Suprapubic skin (tissue), 4 donors: Measurements from ENCODE around the gene NTHL1.

ENCODE experiments used
- CTCF ChIP-seq, 2 donors: fragments of 200-600 bp in 1 of 2; fragments of 450-650 bp in 1 of 2; sonication (generic) in 1 of 2; IDR thresholded peaks; one replicate each; pipeline ENCODE4 v1.5.1; 2016 to 2019; ENCODE audit warnings: antibody characterized with exemption in 2 of 2, mild to moderate bottlenecking in 1 of 2, moderate library complexity in 1 of 2
- EP300 ChIP-seq: sonication (generic); formaldehyde crosslinking; IDR thresholded peaks from one replicate; pipeline ENCODE4 v1.6.1; 2017; ENCODE audit warnings: antibody characterized with exemption
- POLR2AphosphoS5 ChIP-seq, 3 donors: sonication (generic); formaldehyde crosslinking; IDR thresholded peaks; one replicate each; pipeline ENCODE4 v1.6.1; 2017; ENCODE audit warnings: antibody characterized with exemption in 3 of 3

GRCh38 chr16:2090777-2091546 lies 43.3 kb upstream of the NTHL1 start:
- TF ChIP-seq CTCF (IDR thresholded peaks at IDR 0.05) = no peak
- no peak for TF ChIP-seq POLR2AphosphoS5 (IDR thresholded peaks at IDR 0.05)
- no peak for TF ChIP-seq EP300
